GM18517 (cell line): ENCODE results near the gene KPNA4.
"Not testable (repeated sequence)": the region's sequence is repeated elsewhere in the genome, so short reads cannot be mapped to it uniquely, and the experiment has no call there.

Experiments
- ATAC-seq: cut with Tn5 transposase; IDR thresholded peaks from one replicate; pipeline ENCODE4 v1.9.1; 2021; ENCODE audit warnings: mild to moderate bottlenecking, moderate library complexity; ENCODE audit not compliant: unreplicated experiment

Gene KPNA4

GRCh38 chr3:160574636-160575035, 9.3 kb upstream of the KPNA4 start:
- no peak for ATAC-seq

- ATAC-seq = not testable (repeated sequence)
Measured at GRCh38 chr3:160573955-160574525, 8.7 kb upstream of the KPNA4 start.

GRCh38 chr3:160569894-160570652, 4.7 kb upstream of the KPNA4 start:
- ATAC-seq = no peak

- no peak for ATAC-seq
Measured at GRCh38 chr3:160568989-160569388, 3.6 kb upstream of the KPNA4 start.

GRCh38 chr3:160567774-160568173, 2.4 kb upstream of the KPNA4 start:
- ATAC-seq = no peak

- ATAC-seq = no peak
Measured at GRCh38 chr3:160566499-160566898, 1.1 kb upstream of the KPNA4 start.

GRCh38 chr3:160564949-160565441, 376 bp downstream of the KPNA4 start:
- ATAC-seq = peak; percentile 49

GRCh38 chr3:160564258-160564911, 986 bp downstream of the KPNA4 start:
- ATAC-seq = no peak

GRCh38 chr3:160562952-160563351, 2.4 kb downstream of the KPNA4 start:
- ATAC-seq = no peak

GRCh38 chr3:160557571-160557970, 7.8 kb downstream of the KPNA4 start:
- no peak for ATAC-seq

- no peak for ATAC-seq
Measured at GRCh38 chr3:160556141-160556540, 9.2 kb downstream of the KPNA4 start.

GRCh38 chr3:160554980-160555379, 10.4 kb downstream of the KPNA4 start:
- ATAC-seq = no peak

GRCh38 chr3:160553827-160554226, 11.5 kb downstream of the KPNA4 start:
- no peak for ATAC-seq

- no peak for ATAC-seq
Measured at GRCh38 chr3:160546727-160547126, 18.6 kb downstream of the KPNA4 start.

GRCh38 chr3:160545504-160545871, 19.9 kb downstream of the KPNA4 start:
- ATAC-seq = no peak

- no peak for ATAC-seq
Measured at GRCh38 chr3:160544844-160545503, 20.4 kb downstream of the KPNA4 start.

GRCh38 chr3:160540551-160540950, 24.8 kb downstream of the KPNA4 start:
- no peak for ATAC-seq

- no peak for ATAC-seq
Measured at GRCh38 chr3:160538895-160539294, 26.5 kb downstream of the KPNA4 start.

- ATAC-seq = no peak
Measured at GRCh38 chr3:160537729-160538128, 27.6 kb downstream of the KPNA4 start.

GRCh38 chr3:160532371-160532770, 33.0 kb downstream of the KPNA4 start:
- ATAC-seq = no peak

- no peak for ATAC-seq
Measured at GRCh38 chr3:160531311-160531710, 34.1 kb downstream of the KPNA4 start.
